Islet precursor cell (in vitro differentiated cells): Measurements from ENCODE around the gene TDP1.

ENCODE experiments used
- DNase-seq: peaks from one replicate; pipeline ENCODE4 v3.0.0-alpha.2; 2018

TDP1 gene

DNA sequence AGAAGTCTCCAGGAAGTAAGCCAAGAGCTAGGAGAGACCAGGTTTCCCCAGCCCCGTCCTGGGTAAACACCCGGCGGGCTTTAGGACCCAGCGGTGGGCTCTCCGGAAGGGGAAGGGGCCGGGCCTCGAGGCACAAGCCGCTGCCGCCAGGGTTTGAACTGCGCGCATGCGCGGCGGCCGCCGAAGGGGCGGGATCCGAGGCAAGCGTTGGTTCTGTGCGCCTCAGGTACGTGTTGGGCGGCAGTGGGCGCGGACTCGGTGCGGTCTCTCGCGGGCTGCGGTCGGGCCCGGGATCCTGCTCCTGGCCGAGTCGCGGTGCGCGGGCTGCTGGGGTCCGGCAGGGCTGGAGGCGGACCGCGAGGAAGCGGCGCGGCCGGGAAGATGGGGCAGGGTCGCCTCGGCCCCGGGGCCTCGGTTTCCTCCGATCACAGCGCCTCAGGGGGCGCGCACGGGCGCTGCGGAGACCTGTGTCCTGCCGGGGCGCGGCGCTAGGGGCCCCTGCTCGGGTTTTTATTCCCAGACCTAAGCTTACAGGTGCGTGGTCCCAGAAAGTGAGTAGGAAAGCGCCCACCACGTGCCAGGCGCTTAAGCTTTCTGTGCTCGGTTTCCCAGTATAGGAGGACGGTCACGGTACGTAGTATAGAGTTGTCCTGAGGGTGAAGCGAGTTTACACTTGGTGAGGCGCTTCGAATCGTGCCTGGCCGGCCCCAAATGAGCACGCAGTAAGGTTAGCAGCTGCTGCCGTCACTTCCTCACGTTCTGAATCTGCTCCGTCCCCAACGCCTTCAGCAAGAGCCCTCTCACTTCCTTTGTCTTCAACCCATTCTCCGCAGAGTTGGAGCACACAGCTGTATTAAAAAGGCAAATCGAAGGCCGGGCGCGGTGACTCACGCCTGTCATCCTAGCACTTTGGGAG is at the start of gene TDP1:
TDP1 (plus strand) TSS at position 183 of the 916 bp plus-strand sequence. CDS start 7,188 bp downstream, outside the sequence.
- DNase-seq, result peak; percentile 99

- DNase-seq, result no peak
Observed at GRCh38 chr14:89906000-89906399, 49.7 kb upstream of the TDP1 start.

GRCh38 chr14:89907655-89908054 is 48.1 kb upstream of the TDP1 start:
- no peak for DNase-seq

GRCh38 chr14:89908712-89909450 is 46.8 kb upstream of the TDP1 start:
- no peak for DNase-seq

- DNase-seq, result no peak
Observed at GRCh38 chr14:89909586-89909985, 46.1 kb upstream of the TDP1 start.

DNA sequence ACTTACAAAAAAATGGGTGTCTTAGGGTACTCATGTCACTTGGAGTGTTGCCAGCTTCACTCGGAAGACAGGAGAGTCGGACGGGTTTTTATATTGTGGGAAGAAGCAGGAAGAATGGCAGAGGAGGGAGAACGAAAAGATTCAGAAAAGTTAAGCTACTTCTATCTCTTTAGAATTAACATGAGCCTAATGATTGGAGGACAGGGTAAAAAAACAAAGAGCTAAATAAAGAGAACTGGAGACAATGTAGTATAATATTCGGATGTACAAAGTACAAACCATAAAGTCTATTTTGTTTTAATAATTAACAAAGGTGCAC is 45.1 kb upstream of the TDP1 start:
- DNase-seq, result no peak

DNA sequence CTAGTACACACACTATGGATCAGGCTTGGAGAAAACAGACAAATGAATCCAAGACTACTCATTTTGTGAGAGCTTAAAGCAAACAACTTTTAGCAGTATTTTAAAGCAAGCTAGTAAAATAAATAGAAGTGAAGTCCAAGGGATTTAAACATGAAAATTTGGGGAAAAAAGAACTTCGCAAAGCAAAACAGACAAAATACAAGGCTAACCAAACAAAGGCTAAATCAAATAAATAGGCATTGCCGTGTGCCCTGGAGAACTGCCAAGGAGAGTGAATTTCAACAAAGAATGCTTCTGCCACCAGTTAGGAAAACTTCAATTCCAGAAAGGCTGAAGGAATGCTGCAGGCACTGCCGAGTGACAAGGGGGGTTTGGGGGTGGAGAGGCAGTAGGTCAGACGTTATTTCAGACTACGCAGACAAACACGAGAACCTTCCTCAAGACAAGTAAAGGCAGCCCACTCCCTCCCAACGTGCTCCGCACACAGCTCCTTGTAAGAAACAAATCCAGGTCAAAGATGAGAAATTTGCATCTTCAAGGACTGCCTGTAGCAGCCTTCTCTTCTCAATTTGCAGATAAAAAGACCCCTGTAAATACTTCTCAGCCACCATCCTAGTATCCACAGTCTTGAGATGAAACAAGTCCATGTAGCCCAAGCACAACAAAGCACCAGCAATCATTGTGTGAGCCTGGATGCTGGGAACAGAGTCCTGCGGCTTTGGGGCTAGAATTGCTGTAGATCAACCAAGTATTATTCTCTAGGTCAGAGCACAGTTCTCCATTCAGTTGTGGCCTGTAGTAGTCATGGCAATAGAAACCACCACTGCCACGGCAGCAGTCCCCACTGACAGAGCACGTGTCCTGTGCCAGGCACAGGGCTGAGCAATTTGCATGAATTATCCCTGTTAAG is 44.5 kb upstream of the TDP1 start:
- peak; percentile 57 for DNase-seq

DNA sequence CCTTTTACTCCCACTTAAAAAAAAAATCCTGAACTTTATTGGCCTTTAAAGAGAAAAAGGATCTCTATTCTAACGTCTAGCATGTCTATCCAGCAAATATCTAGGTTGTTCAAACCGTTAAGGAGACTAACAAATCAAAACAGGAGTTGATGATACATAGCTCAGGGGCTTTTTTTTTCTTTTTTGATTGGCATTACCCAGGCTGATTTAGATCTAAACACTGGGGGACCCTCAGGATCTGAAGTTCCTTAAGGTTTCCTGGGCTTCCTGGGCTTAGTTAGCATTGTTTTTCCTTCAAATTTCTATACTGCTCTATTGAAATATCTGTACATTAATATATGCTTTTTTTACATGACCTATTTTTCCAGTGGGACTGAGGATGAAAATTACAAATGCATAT is 43.5 kb upstream of the TDP1 start:
- DNase-seq, result no peak

DNA sequence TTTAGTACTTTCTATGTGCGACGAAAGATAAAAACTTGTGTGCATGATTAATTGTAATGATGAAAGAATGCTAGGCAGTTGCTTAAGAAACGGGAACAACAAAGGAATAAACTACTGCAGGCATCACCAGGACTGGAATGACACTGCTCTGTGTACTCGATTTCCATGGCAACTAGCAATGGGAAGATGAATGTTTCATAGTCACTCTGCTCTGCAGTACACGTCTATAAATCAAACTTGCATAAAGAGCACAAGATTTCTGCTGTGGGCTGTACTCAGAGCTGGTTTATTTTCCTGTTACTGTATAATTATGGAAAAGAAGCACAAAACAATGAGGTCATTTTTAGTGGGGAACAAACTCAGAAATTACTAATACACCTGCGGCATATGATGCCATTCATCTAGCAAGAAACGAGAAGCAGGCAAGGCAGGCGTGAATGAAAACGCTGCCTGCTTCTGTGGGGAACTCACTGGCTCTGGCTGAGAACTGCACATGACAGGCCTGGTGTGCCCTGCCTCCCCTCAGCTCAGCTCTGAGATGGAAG is 43.0 kb upstream of the TDP1 start:
- no peak for DNase-seq

DNA sequence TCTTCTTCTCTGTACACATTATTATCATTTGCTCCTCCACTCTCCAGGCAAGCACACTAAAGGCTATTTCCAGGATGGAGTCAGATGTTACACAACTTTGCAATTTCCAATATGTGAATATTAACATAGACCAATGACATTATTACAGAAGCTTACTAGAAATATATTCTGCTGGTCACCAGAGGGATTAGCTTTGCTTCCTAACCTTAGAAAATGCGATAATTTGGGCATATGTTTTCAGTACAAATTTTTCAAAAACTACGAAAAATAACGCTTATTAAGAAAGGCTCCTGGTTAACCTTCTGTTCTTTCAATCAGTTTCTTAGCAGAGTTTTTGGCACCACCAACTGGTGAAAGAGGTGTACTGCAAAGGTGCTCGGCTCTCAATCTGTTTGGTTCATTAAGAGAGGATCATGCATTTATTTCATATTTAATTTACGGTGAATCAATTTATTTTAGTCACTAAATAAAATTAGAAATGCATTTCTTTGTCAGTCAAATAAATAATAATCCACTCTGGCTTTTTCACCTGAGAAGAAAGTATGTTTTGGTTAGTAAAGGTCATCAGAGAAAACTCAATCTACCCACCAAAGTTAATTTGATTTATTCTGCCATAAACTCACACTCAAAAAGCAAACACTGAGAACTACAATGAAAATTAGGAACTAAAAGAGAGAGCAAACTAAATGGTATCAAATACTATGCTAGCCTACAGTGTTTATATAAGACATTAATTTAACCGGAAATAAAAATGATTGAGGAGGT is 40.4 kb upstream of the TDP1 start:
- peak; percentile 59 for DNase-seq

GRCh38 chr14:89918721-89919120 is 37.0 kb upstream of the TDP1 start:
- DNase-seq, result no peak

DNA sequence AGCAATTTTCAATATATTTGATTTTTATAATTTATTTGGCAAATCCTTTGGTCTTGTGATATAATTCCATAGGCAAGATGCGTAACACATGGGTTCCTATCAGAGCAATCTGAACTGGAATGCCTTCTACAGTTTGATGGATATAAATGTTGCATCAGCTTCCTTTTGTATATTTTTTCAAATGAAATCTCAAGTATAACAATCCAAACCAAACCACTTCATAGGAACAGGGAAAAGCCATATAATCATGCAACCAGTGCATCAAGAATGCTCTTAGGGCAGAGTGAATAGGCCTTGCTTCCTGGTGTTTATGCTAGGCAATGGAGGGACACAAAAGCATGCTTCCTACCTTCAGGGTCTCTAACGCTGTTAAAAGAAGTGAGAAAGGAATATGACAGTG is 35.7 kb upstream of the TDP1 start:
- DNase-seq, result no peak

GRCh38 chr14:89921346-89921745 is 34.4 kb upstream of the TDP1 start:
- DNase-seq, result no peak

DNA sequence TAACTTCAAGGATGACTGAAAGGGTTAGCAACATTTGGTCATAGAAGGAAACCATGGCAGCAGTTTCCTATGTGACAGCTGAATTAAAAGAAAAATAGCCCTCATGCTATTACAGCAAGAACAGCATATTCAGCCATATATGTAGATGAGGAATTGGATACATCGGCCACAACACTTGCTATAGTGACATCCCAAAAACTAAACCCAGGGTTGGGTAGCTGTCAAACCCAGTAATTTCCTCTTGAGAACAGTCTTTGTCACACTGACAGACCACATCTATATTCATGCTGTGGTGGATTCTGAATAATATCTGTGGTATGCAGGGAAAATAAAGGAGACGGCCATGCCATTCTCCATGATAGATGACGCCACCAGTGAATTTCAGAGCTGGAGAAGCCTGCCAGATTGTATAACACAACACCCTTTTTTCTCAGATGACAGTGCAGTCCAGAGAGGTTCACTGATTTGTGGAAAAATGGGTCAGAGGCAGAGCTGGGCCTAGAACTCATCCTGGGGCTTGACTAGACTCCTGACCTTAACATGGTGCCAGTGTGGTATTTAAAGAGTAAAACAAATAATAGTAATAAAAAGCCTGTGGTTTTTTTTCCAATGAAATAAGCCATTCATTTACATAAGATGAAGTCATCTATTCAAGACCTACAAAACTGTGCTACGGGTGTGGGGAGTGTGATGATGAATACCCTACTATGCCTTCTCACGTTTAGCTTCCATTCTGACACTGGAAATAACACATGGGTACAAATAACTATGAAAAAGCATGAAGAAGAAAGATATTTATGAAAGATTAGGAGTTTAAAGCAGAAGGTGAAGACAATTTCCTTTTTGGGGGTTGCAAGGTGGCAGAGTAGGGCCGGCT is 33.5 kb upstream of the TDP1 start:
- DNase-seq, result no peak

DNA sequence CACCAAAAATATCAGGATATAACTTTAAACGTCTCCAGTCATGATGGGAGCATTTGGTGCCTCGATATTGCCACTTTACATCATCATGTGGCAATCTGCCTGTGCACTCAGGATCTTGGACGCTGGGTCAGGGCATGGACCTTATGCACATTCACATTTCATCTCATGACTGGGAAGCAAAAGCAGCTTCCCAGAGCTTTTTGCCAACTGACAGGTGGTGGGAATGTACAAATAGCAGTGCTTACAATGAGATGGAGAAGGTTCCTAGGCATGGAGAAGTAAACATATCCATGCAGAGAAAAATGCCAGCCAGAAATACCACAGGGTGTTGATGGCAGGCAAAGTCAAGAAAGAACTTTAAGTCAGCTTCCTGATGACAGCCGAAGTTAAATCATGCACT is 31.5 kb upstream of the TDP1 start:
- no peak for DNase-seq

- no peak for DNase-seq
Observed at GRCh38 chr14:89926694-89927093, 29.0 kb upstream of the TDP1 start.

GRCh38 chr14:89927186-89927865 is 28.4 kb upstream of the TDP1 start:
- no peak for DNase-seq

DNA sequence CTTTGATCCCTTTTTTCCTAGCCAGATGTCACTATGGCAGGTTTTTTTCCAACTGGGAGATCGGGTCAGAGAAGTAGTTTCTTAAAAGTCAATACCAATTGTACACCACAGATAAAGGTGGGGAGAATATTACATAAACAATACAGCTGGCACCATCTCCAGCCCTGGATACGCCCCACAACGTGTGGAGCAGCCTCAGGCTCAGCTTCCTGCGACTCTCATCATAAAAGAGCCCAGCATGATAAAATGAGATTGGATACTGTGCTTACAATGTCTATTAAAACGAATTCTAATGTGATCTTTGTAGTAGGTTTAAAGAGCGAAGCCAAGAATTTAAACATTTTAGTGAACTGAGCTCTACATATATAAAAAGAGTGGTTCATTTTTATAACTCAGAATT is 22.7 kb upstream of the TDP1 start:
- DNase-seq, result no peak

GRCh38 chr14:89936654-89937185 is 19.0 kb upstream of the TDP1 start:
- DNase-seq, result no peak

- DNase-seq, result no peak
Observed at GRCh38 chr14:89941830-89942377, 13.8 kb upstream of the TDP1 start.
